GM12878 (cell line): ENCODE measurements around the gene PRMT7. TPM values are rescaled to one million over a fixed set of nuclear protein-coding genes. Genes with fewer than 3 reads are reported as not detected.

Experiments
- ATAC-seq: fragments of 200-7000 bp; cut with Tn5 transposase; 3 replicates; pipeline ENCODE4 v1.9.1; 2020; ENCODE audit warnings: mild to moderate bottlenecking, moderate library complexity
- BruUV-seq: library from RNA; stranded (reverse); fragments of 400-500 nt; replicated peaks from 2 replicates; lab custom pipeline; 2021; lab: Mats Ljungman, UMichigan
- CTCF ChIA-PET: fragments of 300-600 bp; sonication (Branson Sonifier 250); formaldehyde crosslinking; extraction: SDS; loops from one replicate; lab custom pipeline; 2021; ENCODE audit warnings: inconsistent platforms; lab: Yijun Ruan, JAX
- POLR2A ChIA-PET: fragments of 350-600 bp; formaldehyde crosslinking; extraction: SDS; loops from one replicate; lab custom pipeline; 2021; ENCODE audit warnings: inconsistent platforms; lab: Charles Lee
- RAD21 ChIA-PET: fragments of 300-600 bp; sonication (Branson Sonifier 250); formaldehyde crosslinking; loops from one replicate; lab custom pipeline; 2023; ENCODE audit warnings: antibody characterized with exemption; ENCODE audit not compliant: unreplicated experiment; lab: Charles Lee
- SMC1A ChIA-PET: fragments of 300-600 bp; sonication (Branson Sonifier 250); formaldehyde crosslinking; loops from one replicate; lab custom pipeline; 2023; ENCODE audit not compliant: unreplicated experiment, uncharacterized antibody; lab: Charles Lee
- DNase-seq: peaks from one replicate; pipeline ENCODE4 v3.0.0-alpha.2; 2011; ENCODE audit warnings: low read depth, low spot score
- FAIRE-seq: peaks from 3 replicates; lab custom pipeline; 2011; peaks lifted over from hg19 to GRCh38; lab: Jason Lieb, UNC
- H2AFZ ChIP-seq: 2 replicates; pipeline ENCODE4 v1.6.0; 2011; ENCODE audit warnings: low read depth, low read length, control low read depth; ENCODE audit not compliant: control insufficient read depth
- H3K27ac ChIP-seq: 2 replicates; pipeline ENCODE4 v1.5.1; 2011; ENCODE audit warnings: control low read depth; ENCODE audit not compliant: control insufficient read depth, insufficient read depth
- H3K27me3 ChIP-seq, 2 experiments: replicated peaks in 1 of 2; 2 replicates each; pipeline versions ENCODE4 v1.6.0 to v1.6.1; 2011; ENCODE audit warnings: low read length in 1 of 2; ENCODE audit not compliant: control insufficient read depth in 2 of 2, insufficient read depth in 2 of 2
- H3K36me3 ChIP-seq, 2 experiments: 2 replicates each; pipeline ENCODE4 v1.5.1; 2011; ENCODE audit warnings: low read length in 1 of 2; ENCODE audit not compliant: control insufficient read depth in 2 of 2, insufficient read depth in 2 of 2
- H3K4me1 ChIP-seq: 2 replicates; pipeline ENCODE4 v1.6.1; 2011; ENCODE audit warnings: mild to moderate bottlenecking, low read length, moderate library complexity, mixed read lengths; ENCODE audit not compliant: control insufficient read depth, insufficient read depth
- H3K4me2 ChIP-seq: 2 replicates; pipeline ENCODE4 v1.6.0; 2011; ENCODE audit warnings: control low read depth; ENCODE audit not compliant: control insufficient read depth, insufficient read depth
- H3K4me3 ChIP-seq: fragments of 200-600 bp; sonication (generic); 2 replicates; pipeline ENCODE4 v1.5.1; 2016
- H3K79me2 ChIP-seq: 2 replicates; pipeline ENCODE4 v1.6.0; 2011; ENCODE audit warnings: low read length; ENCODE audit not compliant: control insufficient read depth, insufficient read depth
- H3K9ac ChIP-seq: 2 replicates; pipeline ENCODE4 v1.8.0; 2011; ENCODE audit warnings: low read length, control low read depth, mixed read lengths; ENCODE audit not compliant: control insufficient read depth, insufficient read depth
- H3K9me3 ChIP-seq: replicated peaks from 3 replicates; pipeline ENCODE4 v1.5.1; 2011; ENCODE audit warnings: mild to moderate bottlenecking, low read length; ENCODE audit not compliant: control insufficient read depth, insufficient read depth
- H4K20me1 ChIP-seq: 2 replicates; pipeline ENCODE4 v1.6.0; 2011; ENCODE audit not compliant: control insufficient read depth, insufficient read depth
- CEBPZ ChIP-seq: fragments of 150-350 bp; IDR thresholded peaks from 2 replicates; pipeline ENCODE4 v1.6.1; 2016; ENCODE audit warnings: low read depth, low read length
- ESRRA ChIP-seq: IDR thresholded peaks from 2 replicates; pipeline ENCODE4 v1.6.1; 2012; ENCODE audit warnings: mild to moderate bottlenecking, low read length, improper control_type of control experiment
- KLF5 ChIP-seq: fragments of 450-650 bp; IDR thresholded peaks from 2 replicates; pipeline ENCODE4 v1.6.1; 2014; ENCODE audit warnings: mild to moderate bottlenecking; ENCODE audit not compliant: partially characterized antibody
- MYB ChIP-seq: fragments of 150-350 bp; IDR thresholded peaks from 2 replicates; pipeline ENCODE4 v1.6.1; 2014; ENCODE audit warnings: mild to moderate bottlenecking, low read depth, low read length, borderline replicate concordance
- POLR2AphosphoS5 ChIP-seq: IDR thresholded peaks from 2 replicates; pipeline ENCODE4 v1.6.1; 2011; ENCODE audit warnings: mild to moderate bottlenecking, low read length, inconsistent platforms
- RAD51 ChIP-seq: fragments of 450-650 bp; IDR thresholded peaks from 2 replicates; pipeline ENCODE4 v1.6.1; 2016; ENCODE audit warnings: moderate library complexity, mild to moderate bottlenecking, inconsistent platforms
- RFX5 ChIP-seq: IDR thresholded peaks from 2 replicates; pipeline ENCODE4 v1.6.1; 2011; ENCODE audit warnings: low read depth, low read length, improper control_type of control experiment
- SKIL ChIP-seq: fragments of 450-650 bp; IDR thresholded peaks from 2 replicates; pipeline ENCODE4 v1.6.1; 2017; ENCODE audit warnings: mild to moderate bottlenecking, low read depth, inconsistent platforms; ENCODE audit not compliant: poor library complexity, severe bottlenecking
- YBX1 ChIP-seq: fragments of 450-650 bp; IDR thresholded peaks from 2 replicates; pipeline ENCODE4 v1.6.1; 2016; ENCODE audit warnings: antibody characterized with exemption
- ZBTB40 ChIP-seq: fragments of 450-650 bp; IDR thresholded peaks from 2 replicates; pipeline ENCODE4 v1.6.1; 2016; ENCODE audit warnings: mild to moderate bottlenecking, moderate library complexity, borderline replicate concordance
- WGBS: methylation state at CpG from one replicate; pipeline ENCODE4 v1.1.6; 2016; ENCODE audit warnings: low lambda C conversion rate; ENCODE audit not compliant: insufficient replicate concordance, insufficient coverage; ENCODE audit errors: missing lambda C conversion rate; 5-methylcytosine and 5-hydroxymethylcytosine counted together
- in situ Hi-C: fragments of 300-500 bp; cut with MboI; formaldehyde crosslinking; loops from 9 replicates; pipeline ENCODE4 v1.14.3; 2018; ENCODE audit warnings: mixed read lengths
- intact Hi-C: fragments of 100-400 bp; cut with micrococcal nuclease; formaldehyde crosslinking; loops from one replicate; pipeline ENCODE4 v1.14.2; 2022; ENCODE audit not compliant: unreplicated experiment
- polyA plus RNA-seq, 11 experiments: library from polyadenylated mRNA; depleted of rRNA in 4 of 11; unstranded in 6 of 11; stranded (reverse) in 5 of 11; fragments of >200 nt; fragmentation: Nextera tagmentation in 4 of 11; fragmentation: Illumina TruSeq in 1 of 11; extraction: Ambion mirVana in 4 of 11; extraction: Trizol in 1 of 11; gene quantifications; 1 replicate in 1 of 11; 2 replicates in 10 of 11; pipeline versions ENCODE4 v1.2.1 to v1.2.3, GENCODE V29; 2011 to 2016; ENCODE audit warnings: inconsistent platforms in 2 of 11, missing spikeins in 2 of 11, low read depth in 1 of 11
- total RNA-seq, 4 experiments: library from RNA; depleted of rRNA in 3 of 4; stranded (reverse); fragments of >200 nt in 3 of 4; fragmentation: Illumina TruSeq in 1 of 4; extraction: Trizol in 1 of 4; gene quantifications; 2 replicates each; pipeline versions ENCODE4 v1.2.1 to v1.2.3, GENCODE V29; 2013 to 2021

PRMT7 gene
- total and polyA plus RNA-seq, 10 of the 15 experiments (the other 5 are each of a cell fraction or from before 2014, with no cell fraction given) = 5.1 to 56.1 (median 42.0) TPM

GRCh38 chr16:68345351-68345810 lies 34.6 kb downstream of the PRMT7 start:
- ChIA-PET POLR2A (no interaction called here), SMC1A (interaction anchor here (1.4 kb wide), 1 partner anchor 11 kb away, joined by 4 read pairs; no protein-coding TSS in a partner anchor), RAD21 (no interaction called here), CTCF (no interaction called here)
- no peak for ATAC-seq
- Histone ChIP-seq H3K27me3 (no peaks in the 10 kb centered on the region), H3K4me3 (no peak overlapping the region), H3K4me2 (no peak overlapping the region), H4K20me1 (no peaks in the 10 kb centered on the region; the same call in 1 of the 2 replicates), H3K79me2 (no peaks in the 10 kb centered on the region), H3K9ac (no peak overlapping the region), H3K36me3 (peaks cover 21 to 27% of the 10 kb centered on the region in 2 experiments), H3K27ac (no peak overlapping the region), H2AFZ (no peak overlapping the region), H3K4me1 (no peaks in the 10 kb centered on the region), H3K9me3 (no peaks in the 10 kb centered on the region)
- intact Hi-C loops = no loop called here
- no peak for DNase-seq
- WGBS = 95% methylated on average over 11 of the region's 11 CpGs
- in situ Hi-C loops = no loop called here
- TF ChIP-seq ESRRA (no peak), RFX5 (no peak), KLF5 (no peak), CEBPZ (no peak), ZBTB40 (no peak), RAD51 (no peak), YBX1 (no peak), MYB (no peak), POLR2AphosphoS5 (no peak), SKIL (no peak)
- BruUV-seq = no TSS peak
- FAIRE-seq = no peak
